Liver (tissue), 9 donors: ENCODE results near the gene LRCOL1. TPM values are rescaled to one million over a fixed set of nuclear protein-coding genes. Genes with fewer than 3 reads are reported as not detected.

Source experiments
- DNase-seq: peaks from one replicate; pipeline ENCODE4 v3.0.0-alpha.2; 2017; ENCODE audit warnings: low spot score
- H3K27ac ChIP-seq, 2 donors: one replicate each; pipeline ENCODE4 v1.7.0; 2013; ENCODE audit warnings: inconsistent platforms in 2 of 2, low read length in 2 of 2, control low read depth in 1 of 2, low read depth in 1 of 2, mild to moderate bottlenecking in 1 of 2
- H3K27me3 ChIP-seq, 4 donors: one replicate each; pipeline versions ENCODE4 v1.6.1 to v1.7.0; 2013; ENCODE audit warnings: low read length in 3 of 4, inconsistent platforms in 1 of 4, mild to moderate bottlenecking in 1 of 4, moderate library complexity in 1 of 4; ENCODE audit not compliant: control insufficient read depth in 4 of 4, insufficient read depth in 4 of 4
- H3K36me3 ChIP-seq, 4 donors: one replicate each; pipeline versions ENCODE4 v1.6.1 to v1.7.0; 2013; ENCODE audit warnings: low read length in 3 of 4, mild to moderate bottlenecking in 3 of 4, low read depth in 1 of 4, moderate library complexity in 1 of 4; ENCODE audit not compliant: control insufficient read depth in 4 of 4, insufficient read depth in 3 of 4
- H3K4me1 ChIP-seq, 4 donors: one replicate each; pipeline versions ENCODE4 v1.6.1 to v1.7.0; 2013; ENCODE audit warnings: low read length in 3 of 4, mild to moderate bottlenecking in 3 of 4, moderate library complexity in 1 of 4; ENCODE audit not compliant: control insufficient read depth in 4 of 4, insufficient read depth in 4 of 4
- H3K4me3 ChIP-seq, 3 donors: one replicate each; pipeline versions ENCODE4 v1.6.1 to v1.7.0; 2013; ENCODE audit warnings: low read length in 3 of 3, control low read depth in 1 of 3, low read depth in 1 of 3, mild to moderate bottlenecking in 1 of 3
- H3K9ac ChIP-seq, 2 donors: one replicate each; pipeline ENCODE4 v1.7.0; 2013; ENCODE audit warnings: low read length in 2 of 2, mild to moderate bottlenecking in 2 of 2, moderate library complexity in 2 of 2, control low read depth in 1 of 2, low read depth in 1 of 2
- H3K9me3 ChIP-seq, 4 donors: one replicate each; pipeline versions ENCODE4 v1.6.1 to v1.7.0; 2013; ENCODE audit warnings: low read length in 3 of 4; ENCODE audit not compliant: control insufficient read depth in 4 of 4
- ATF3 ChIP-seq: IDR thresholded peaks from 2 replicates; pipeline ENCODE4 v1.6.1; 2016; ENCODE audit warnings: antibody characterized with exemption
- CTCF ChIP-seq: fragments of 150-350 bp; IDR thresholded peaks from 2 replicates; pipeline ENCODE4 v1.5.1; 2017; ENCODE audit warnings: improper control_type of control experiment, low read depth, low read length; ENCODE audit not compliant: missing input control
- EGR1 ChIP-seq, 2 donors: IDR thresholded peaks; 2 replicates each; pipeline ENCODE4 v1.6.1; 2016 to 2018; ENCODE audit warnings: antibody characterized with exemption in 2 of 2, low read depth in 2 of 2
- FOXA1 ChIP-seq: IDR thresholded peaks from 2 replicates; pipeline ENCODE4 v1.6.1; 2016; ENCODE audit warnings: antibody characterized with exemption
- FOXA2 ChIP-seq: IDR thresholded peaks from 2 replicates; pipeline ENCODE4 v1.6.1; 2016; ENCODE audit warnings: antibody characterized with exemption
- GABPA ChIP-seq, 2 donors: IDR thresholded peaks in 1 of 2; conservative IDR thresholded peaks in 1 of 2; 2 replicates each; pipeline ENCODE4 v1.6.1; 2016; ENCODE audit warnings: antibody characterized with exemption in 2 of 2, mild to moderate bottlenecking in 1 of 2, moderate library complexity in 1 of 2
- HNF4A ChIP-seq, 2 donors: conservative IDR thresholded peaks; 2 replicates each; pipeline ENCODE4 v1.6.1; 2016; ENCODE audit warnings: antibody characterized with exemption in 2 of 2, mild to moderate bottlenecking in 2 of 2
- HNF4G ChIP-seq: IDR thresholded peaks from 2 replicates; pipeline ENCODE4 v1.6.1; 2016; ENCODE audit warnings: antibody characterized with exemption
- JUND ChIP-seq, 2 donors: IDR thresholded peaks; 2 replicates each; pipeline ENCODE4 v1.6.1; 2016; ENCODE audit warnings: antibody characterized with exemption in 2 of 2
- RAD21 ChIP-seq, 2 donors: IDR thresholded peaks; 2 replicates each; pipeline ENCODE4 v1.6.1; 2016; ENCODE audit warnings: antibody characterized with exemption in 2 of 2, mild to moderate bottlenecking in 2 of 2
- REST ChIP-seq: IDR thresholded peaks from 2 replicates; pipeline ENCODE4 v1.6.1; 2016; ENCODE audit warnings: antibody characterized with exemption, mild to moderate bottlenecking
- RXRA ChIP-seq, 2 donors: IDR thresholded peaks; 2 replicates each; pipeline ENCODE4 v1.6.1; 2017 to 2018; ENCODE audit warnings: antibody characterized with exemption in 2 of 2, mild to moderate bottlenecking in 1 of 2
- SP1 ChIP-seq: IDR thresholded peaks from 2 replicates; pipeline ENCODE4 v1.6.1; 2018; ENCODE audit warnings: antibody characterized with exemption, mild to moderate bottlenecking
- YY1 ChIP-seq: IDR thresholded peaks from 2 replicates; pipeline ENCODE4 v1.6.1; 2016; ENCODE audit warnings: antibody characterized with exemption, mild to moderate bottlenecking
- ZBTB33 ChIP-seq: IDR thresholded peaks from 2 replicates; pipeline ENCODE4 v1.6.1; 2016; ENCODE audit warnings: antibody characterized with exemption
- WGBS: extraction: QIAGEN DNeasy Blood & Tissue Kit; methylation state at CpG from one replicate; pipeline ENCODE4 v1.1.7; 2013; 5-methylcytosine and 5-hydroxymethylcytosine counted together
- polyA plus RNA-seq, 2 donors: library from polyadenylated mRNA; stranded (reverse) in 1 of 2; unstranded in 1 of 2; fragments of 200-250 nt in 1 of 2; fragments of >200 nt in 1 of 2; fragmentation: Nextera tagmentation in 1 of 2; extraction: Ambion mirVana in 1 of 2; gene quantifications; one replicate each; pipeline versions ENCODE4 v1.2.1 to v1.2.3, GENCODE V29; 2013 to 2015
- total RNA-seq, 2 donors: library from RNA; depleted of rRNA; stranded (reverse); fragments of >200 nt; gene quantifications; one replicate each; pipeline ENCODE4 v1.2.3, GENCODE V29; 2014
- donor health status: healthy.
- donor health status: healthy.
- donor health status: healthy.
- donor health status: healthy.
- donor health status: healthy.

The LRCOL1 gene
- total and polyA plus RNA-seq, 4 donors, result 2.6 to 40.7 (median 5.9) TPM; not detected in 1

- TF ChIP-seq RAD21 (IDR thresholded peaks at IDR 0.05), result no peak
- no peak for TF ChIP-seq HNF4G
- TF ChIP-seq GABPA (IDR thresholded peaks at IDR 0.05 in 1 of 2, conservative IDR thresholded peaks at IDR 0.05 in 1 of 2), result no peak
- TF ChIP-seq HNF4A (conservative IDR thresholded peaks at IDR 0.05), result no peak
- TF ChIP-seq RXRA (IDR thresholded peaks at IDR 0.05), result no peak
- TF ChIP-seq JUND (IDR thresholded peaks at IDR 0.05), result no peak
- no peak for TF ChIP-seq CTCF
These were observed 33.7 kb downstream of the LRCOL1 start (continued) for GRCh38 chr12:132576701-132577100.

GRCh38 chr12:132575661-132576060, 34.7 kb downstream of the LRCOL1 start:
- Histone ChIP-seq H3K9me3 (no peaks in the 10 kb centered on the region), H3K36me3 (peaks cover 6 to 54% (median 13%) of the 10 kb centered on the region in 4 donors), H3K27ac (no peak overlapping the region), H3K4me3 (no peak overlapping the region), H3K9ac (no peak overlapping the region), H3K4me1 (no peaks in the 10 kb centered on the region), H3K27me3 (no peaks in the 10 kb centered on the region)
- no peak for DNase-seq
- TF ChIP-seq RAD21 (IDR thresholded peaks at IDR 0.05), result no peak
- no peak for TF ChIP-seq EGR1 (IDR thresholded peaks at IDR 0.05; ENCODE audit: low read depth in 2 of 2)
- TF ChIP-seq HNF4G, result no peak
- TF ChIP-seq JUND (IDR thresholded peaks at IDR 0.05), result no peak
- TF ChIP-seq REST, result no peak
- TF ChIP-seq ZBTB33, result no peak
- no peak for TF ChIP-seq FOXA1
- no peak for TF ChIP-seq CTCF
- TF ChIP-seq ATF3, result no peak
- no peak for TF ChIP-seq SP1
- no peak for TF ChIP-seq YY1
- no peak for TF ChIP-seq FOXA2
- no peak for TF ChIP-seq HNF4A (conservative IDR thresholded peaks at IDR 0.05)
- 97% methylated on average over 11 of the region's 11 CpGs for WGBS
